GM12801 (cell line): Measurements from ENCODE around the gene PMM1.

Source experiments
- CTCF ChIP-seq: IDR thresholded peaks from one replicate; pipeline ENCODE4 v1.5.1; 2011; ENCODE audit warnings: control low read depth; ENCODE audit not compliant: insufficient read length; ENCODE audit errors: extremely low read depth

The PMM1 gene

GRCh38 chr22:41620589-41621098 lies 31.0 kb upstream of the PMM1 start, which contains the start of gene DESI1:
DESI1 (minus strand) TSS chr22:41621043; CDS start chr22:41620839, 204 bp downstream.
- no peak for TF ChIP-seq CTCF

- TF ChIP-seq CTCF = no peak
Measured at GRCh38 chr22:41619979-41620588, 30.4 kb upstream of the PMM1 start.

GRCh38 chr22:41613456-41613855 lies 23.8 kb upstream of the PMM1 start:
- TF ChIP-seq CTCF = no peak

- no peak for TF ChIP-seq CTCF
Measured at GRCh38 chr22:41612603-41613306, 23.1 kb upstream of the PMM1 start.

GRCh38 chr22:41608386-41608785 lies 18.7 kb upstream of the PMM1 start:
- TF ChIP-seq CTCF = no peak

- no peak for TF ChIP-seq CTCF
Measured at GRCh38 chr22:41603873-41604332, 14.3 kb upstream of the PMM1 start.

- TF ChIP-seq CTCF = no peak
Measured at GRCh38 chr22:41600976-41601375, 11.3 kb upstream of the PMM1 start.
